Thymus (tissue), 11 donors: ENCODE results near the gene USP15. TPM values are rescaled to one million over a fixed set of nuclear protein-coding genes. Genes with fewer than 3 reads are reported as not detected.

ENCODE experiments used
- DNase-seq, 9 donors: peaks; one replicate each; pipeline ENCODE4 v3.0.0-alpha.2; 2013; ENCODE audit warnings: low spot score in 9 of 9, low read depth in 6 of 9, missing footprints in 1 of 9
- H3K27ac ChIP-seq, 2 donors: one replicate each; pipeline ENCODE4 v1.5.1; 2013; ENCODE audit warnings: control low read depth in 1 of 2, low read depth in 1 of 2, low read length in 1 of 2, mild to moderate bottlenecking in 1 of 2, moderate library complexity in 1 of 2
- H3K27me3 ChIP-seq, 2 donors: one replicate each; pipeline ENCODE4 v1.5.1; 2013; ENCODE audit warnings: low read length in 1 of 2; ENCODE audit not compliant: control insufficient read depth in 2 of 2, insufficient read depth in 1 of 2
- H3K36me3 ChIP-seq, 2 donors: one replicate each; pipeline ENCODE4 v1.5.1; 2013; ENCODE audit warnings: low read length in 1 of 2, mild to moderate bottlenecking in 1 of 2, moderate library complexity in 1 of 2; ENCODE audit not compliant: control insufficient read depth in 2 of 2, insufficient read depth in 2 of 2
- H3K4me1 ChIP-seq, 2 donors: one replicate each; pipeline ENCODE4 v1.5.1; 2013; ENCODE audit warnings: low read length in 2 of 2; ENCODE audit not compliant: control insufficient read depth in 2 of 2, insufficient read depth in 2 of 2
- H3K4me3 ChIP-seq, 2 donors: one replicate each; pipeline ENCODE4 v1.5.1; 2013; ENCODE audit warnings: low read length in 2 of 2, control low read depth in 1 of 2, mild to moderate bottlenecking in 1 of 2
- H3K9me3 ChIP-seq, 2 donors: one replicate each; pipeline ENCODE4 v1.5.1; 2013; ENCODE audit warnings: low read length in 1 of 2, mild to moderate bottlenecking in 1 of 2; ENCODE audit not compliant: control insufficient read depth in 2 of 2, insufficient read depth in 1 of 2
- WGBS: extraction: QIAGEN DNeasy Blood & Tissue Kit; methylation state at CpG from one replicate; pipeline ENCODE4 v1.1.7; 2013; 5-methylcytosine and 5-hydroxymethylcytosine counted together
- polyA plus RNA-seq: library from polyadenylated mRNA; stranded (reverse); fragments of 200-250 nt; gene quantifications from one replicate; pipeline ENCODE4 v1.2.3, GENCODE V29; 2013
- total RNA-seq: library from RNA; stranded (reverse); fragments of 120-200 nt; gene quantifications from one replicate; pipeline ENCODE4 v1.2.4, GENCODE V29; 2013
- donor health status: healthy.

Gene USP15
- total and polyA plus RNA-seq, 2 donors: 108 to 201 TPM

- Histone ChIP-seq H3K27ac (no peak overlapping the region), H3K4me1 (no peaks in the 10 kb centered on the region), H3K4me3 (no peak overlapping the region), H3K36me3 (no peaks in the 10 kb centered on the region), H3K9me3 (no peaks in the 10 kb centered on the region), H3K27me3 (no peaks in the 10 kb centered on the region)
- 94% methylated on average over 2 of the region's 2 CpGs for WGBS
- no peak for DNase-seq
Measured at GRCh38 chr12:62227091-62227490, 33.1 kb upstream of the USP15 start.

- DNase-seq: no peak
- no peaks in the 10 kb centered on the region for H3K4me1 ChIP-seq
- 96% methylated on average over 2 of the region's 2 CpGs for WGBS
- no peaks in the 10 kb centered on the region for H3K27me3 ChIP-seq
- H3K36me3 ChIP-seq: no peaks in the 10 kb centered on the region
- H3K9me3 ChIP-seq: no peaks in the 10 kb centered on the region
- H3K27ac ChIP-seq: no peak overlapping the region
- no peak overlapping the region for H3K4me3 ChIP-seq
Measured at GRCh38 chr12:62230652-62231051, 29.6 kb upstream of the USP15 start.

- 93% methylated on average over 3 of the region's 3 CpGs for WGBS
- no peaks in the 10 kb centered on the region for H3K27me3 ChIP-seq
Measured at GRCh38 chr12:62232143-62232729, 28.0 kb upstream of the USP15 start.

GRCh38 chr12:62233805-62234204 is 26.4 kb upstream of the USP15 start:
- no peaks in the 10 kb centered on the region for H3K27me3 ChIP-seq
- no peaks in the 10 kb centered on the region for H3K36me3 ChIP-seq
- DNase-seq: no peak
- H3K4me1 ChIP-seq: no peaks in the 10 kb centered on the region
- H3K4me3 ChIP-seq: no peak overlapping the region
- 94% methylated on average over 2 of the region's 2 CpGs for WGBS
- no peaks in the 10 kb centered on the region for H3K9me3 ChIP-seq
- H3K27ac ChIP-seq: no peak overlapping the region

More at GRCh38 chr12:62232143-62232729, 28.0 kb upstream of the USP15 start:
- Histone ChIP-seq H3K9me3 (no peaks in the 10 kb centered on the region), H3K27ac (no peak overlapping the region), H3K4me3 (no peak overlapping the region), H3K36me3 (no peaks in the 10 kb centered on the region), H3K4me1 (no peaks in the 10 kb centered on the region)
- DNase-seq: no peak

GRCh38 chr12:62239571-62239970 is 20.6 kb upstream of the USP15 start:
- Histone ChIP-seq H3K4me1 (no peaks in the 10 kb centered on the region), H3K9me3 (no peaks in the 10 kb centered on the region), H3K27ac (no peak overlapping the region), H3K27me3 (no peaks in the 10 kb centered on the region), H3K36me3 (no peaks in the 10 kb centered on the region), H3K4me3 (no peak overlapping the region)
- WGBS: 97% methylated on average over 2 of the region's 2 CpGs
- no peak for DNase-seq

GRCh38 chr12:62247281-62248045 is 12.7 kb upstream of the USP15 start:
- Histone ChIP-seq H3K36me3 (no peaks in the 10 kb centered on the region), H3K27ac (no peak overlapping the region), H3K4me3 (no peak overlapping the region), H3K27me3 (no peaks in the 10 kb centered on the region), H3K4me1 (peaks cover 2 to 6% of the 10 kb centered on the region in 2 donors), H3K9me3 (no peaks in the 10 kb centered on the region)
- 94% methylated on average over 3 of the region's 3 CpGs for WGBS
- DNase-seq: no peak

GRCh38 chr12:62248873-62249272 is 11.3 kb upstream of the USP15 start:
- WGBS: 99% methylated on average over 1 of the region's 1 CpG
- Histone ChIP-seq H3K27me3 (no peaks in the 10 kb centered on the region), H3K27ac (no peak overlapping the region), H3K4me3 (no peak overlapping the region), H3K36me3 (no peaks in the 10 kb centered on the region), H3K9me3 (no peaks in the 10 kb centered on the region), H3K4me1 (peaks cover 2 to 6% of the 10 kb centered on the region in 2 donors)
- no peak for DNase-seq

- 98% methylated on average over 2 of the region's 2 CpGs for WGBS
- H3K27ac ChIP-seq: no peak overlapping the region
Measured at GRCh38 chr12:62249419-62249818, 10.8 kb upstream of the USP15 start.

GRCh38 chr12:62250671-62251608 is 9.3 kb upstream of the USP15 start:
- H3K4me3 ChIP-seq: no peak overlapping the region
- 85% methylated on average over 3 of the region's 3 CpGs for WGBS
- H3K27ac ChIP-seq: peak overlapping the region; percentile 73 to 81
- H3K27me3 ChIP-seq: no peaks in the 10 kb centered on the region
- H3K36me3 ChIP-seq: no peaks in the 10 kb centered on the region
- H3K9me3 ChIP-seq: no peaks in the 10 kb centered on the region
- H3K4me1 ChIP-seq: peaks cover 2 to 6% of the 10 kb centered on the region in 2 donors
- peak in 1 of 9 donors; percentile 41 for DNase-seq

More at GRCh38 chr12:62249419-62249818, 10.8 kb upstream of the USP15 start:
- H3K27me3 ChIP-seq: no peaks in the 10 kb centered on the region
- H3K4me3 ChIP-seq: no peak overlapping the region
- no peak for DNase-seq
- no peaks in the 10 kb centered on the region for H3K9me3 ChIP-seq
- peaks cover 2 to 6% of the 10 kb centered on the region in 2 donors for H3K4me1 ChIP-seq
- H3K36me3 ChIP-seq: no peaks in the 10 kb centered on the region
